Muscle layer of duodenum (tissue), 2 donors: Measurements from ENCODE around the gene MAT1A.

Source experiments
- H3K27ac ChIP-seq: one replicate; pipeline ENCODE4 v1.7.0; 2013; ENCODE audit warnings: mild to moderate bottlenecking, low read length
- H3K27me3 ChIP-seq: one replicate; pipeline ENCODE4 v1.7.0; 2013; ENCODE audit warnings: low read depth, mild to moderate bottlenecking, control low read depth, low read length
- H3K36me3 ChIP-seq, 2 donors: one replicate each; pipeline ENCODE4 v1.7.0; 2013; ENCODE audit warnings: low read length in 2 of 2, control low read depth in 1 of 2, mild to moderate bottlenecking in 1 of 2; ENCODE audit not compliant: insufficient read depth in 2 of 2, control insufficient read depth in 1 of 2
- H3K4me1 ChIP-seq, 2 donors: one replicate each; pipeline ENCODE4 v1.7.0; 2013; ENCODE audit warnings: low read length in 2 of 2, mild to moderate bottlenecking in 2 of 2, control low read depth in 1 of 2, moderate library complexity in 1 of 2; ENCODE audit not compliant: insufficient read depth in 2 of 2, control insufficient read depth in 1 of 2
- H3K4me3 ChIP-seq, 2 donors: one replicate each; pipeline ENCODE4 v1.7.0; 2013; ENCODE audit warnings: low read length in 2 of 2, low read depth in 1 of 2, mild to moderate bottlenecking in 1 of 2
- H3K9me3 ChIP-seq, 2 donors: one replicate each; pipeline ENCODE4 v1.7.0; 2013; ENCODE audit warnings: low read length in 2 of 2, control low read depth in 1 of 2, mild to moderate bottlenecking in 1 of 2; ENCODE audit not compliant: control insufficient read depth in 1 of 2
- donor health status: healthy.

The MAT1A gene

DNA sequence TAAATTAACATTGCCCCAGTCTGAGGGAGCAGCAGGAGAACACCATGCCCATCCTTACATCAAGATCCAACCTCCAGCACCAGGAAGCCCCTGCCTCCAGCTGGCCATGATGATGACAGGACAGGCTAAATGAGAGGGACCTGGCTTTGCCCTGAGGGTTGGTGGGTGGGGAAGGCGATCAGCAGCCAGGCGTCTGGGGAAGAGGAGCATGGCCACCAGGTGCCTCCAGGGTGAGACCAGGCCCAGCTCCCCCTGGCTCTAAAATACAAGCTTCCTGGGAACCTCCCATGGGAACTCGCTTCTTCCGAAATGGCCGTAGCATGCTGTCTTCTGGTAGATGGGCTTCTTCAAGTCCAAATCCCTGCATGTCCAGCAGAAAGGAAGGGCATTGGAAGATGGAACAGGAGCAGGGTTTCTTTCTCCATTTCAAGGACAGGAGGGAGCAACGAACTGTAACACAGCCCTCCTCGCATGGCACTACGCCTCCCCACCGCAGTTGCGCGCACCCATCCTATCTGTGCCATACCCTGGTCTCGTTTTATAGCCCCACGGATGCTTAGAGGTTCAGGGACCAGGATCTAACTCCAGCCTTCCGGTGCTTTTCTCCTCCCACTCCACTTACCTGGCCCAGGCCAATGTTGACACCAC is 15.8 kb downstream of the MAT1A start:
- Histone ChIP-seq H3K27me3 (no peaks in the 10 kb centered on the region), H3K4me1 (no peaks in the 10 kb centered on the region), H3K27ac (no peak overlapping the region), H3K36me3 (no peaks in the 10 kb centered on the region), H3K4me3 (no peak overlapping the region), H3K9me3 (no peaks in the 10 kb centered on the region)

- Histone ChIP-seq H3K4me1 (no peaks in the 10 kb centered on the region), H3K4me3 (no peak overlapping the region), H3K27ac (no peak overlapping the region), H3K9me3 (no peaks in the 10 kb centered on the region), H3K36me3 (no peaks in the 10 kb centered on the region), H3K27me3 (no peaks in the 10 kb centered on the region)
These were observed 16.5 kb downstream of the MAT1A start for GRCh38 chr10:80272793-80273522.

GRCh38 chr10:80271416-80271815 is 18.0 kb downstream of the MAT1A start:
- no peaks in the 10 kb centered on the region for H3K9me3 ChIP-seq
- H3K36me3 ChIP-seq = no peaks in the 10 kb centered on the region
- H3K4me3 ChIP-seq = no peak overlapping the region
- no peak overlapping the region for H3K27ac ChIP-seq
- H3K27me3 ChIP-seq = no peaks in the 10 kb centered on the region
- no peaks in the 10 kb centered on the region for H3K4me1 ChIP-seq

DNA sequence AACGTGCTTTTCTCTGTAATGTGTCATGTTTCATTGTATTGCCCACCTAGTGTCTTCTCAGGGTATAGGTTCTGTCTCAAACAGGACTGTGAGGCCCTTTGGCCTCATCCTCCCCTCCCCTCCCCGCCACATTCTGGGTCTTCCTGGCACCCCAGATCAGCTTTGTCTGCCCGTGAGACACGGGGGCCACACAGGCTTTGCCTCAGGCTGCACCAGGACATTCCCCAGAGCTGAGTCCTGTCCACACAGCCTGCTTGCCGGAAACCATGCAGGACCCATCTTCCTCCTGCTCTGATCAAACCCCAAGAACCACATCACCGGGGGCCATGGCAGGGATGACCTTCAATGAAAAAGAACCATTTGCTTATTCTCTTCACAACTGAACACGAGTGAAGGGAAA is 18.6 kb downstream of the MAT1A start:
- Histone ChIP-seq H3K27me3 (no peaks in the 10 kb centered on the region), H3K27ac (no peak overlapping the region), H3K9me3 (no peaks in the 10 kb centered on the region), H3K36me3 (no peaks in the 10 kb centered on the region), H3K4me3 (no peak overlapping the region), H3K4me1 (no peaks in the 10 kb centered on the region)

DNA sequence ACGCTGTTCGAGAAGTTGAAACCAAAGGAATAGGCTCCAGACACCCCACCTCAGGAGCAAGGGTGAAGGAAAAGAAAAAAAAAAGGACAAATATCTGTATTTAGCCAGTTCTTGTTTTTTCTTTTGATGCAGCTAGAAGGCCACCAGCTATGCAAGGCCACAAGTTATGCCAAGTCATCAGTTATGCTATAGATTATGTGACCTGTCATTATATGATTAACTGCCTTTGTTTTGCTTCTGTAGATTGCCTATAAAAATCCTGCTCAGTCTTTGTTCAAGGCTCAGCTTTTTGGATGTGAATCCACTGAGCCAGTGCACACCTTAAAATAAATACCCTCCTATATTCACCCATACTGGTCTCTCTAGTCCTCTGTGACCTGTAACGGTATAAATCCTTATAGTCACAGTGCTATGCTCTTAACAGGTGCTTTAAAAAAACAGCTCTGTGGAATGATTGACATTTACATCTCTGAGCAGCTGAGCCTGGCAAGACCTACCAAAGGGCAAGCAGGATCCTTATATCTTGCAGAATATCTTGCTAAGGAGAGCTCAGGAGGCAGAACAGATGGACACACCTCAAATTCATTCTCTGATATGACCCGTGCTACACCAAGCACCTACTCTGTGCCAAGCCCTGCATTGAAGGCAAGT is 20.4 kb downstream of the MAT1A start:
- Histone ChIP-seq H3K36me3 (no peaks in the 10 kb centered on the region), H3K27me3 (no peaks in the 10 kb centered on the region), H3K27ac (no peak overlapping the region), H3K4me3 (no peak overlapping the region), H3K9me3 (no peaks in the 10 kb centered on the region), H3K4me1 (no peaks in the 10 kb centered on the region)

DNA sequence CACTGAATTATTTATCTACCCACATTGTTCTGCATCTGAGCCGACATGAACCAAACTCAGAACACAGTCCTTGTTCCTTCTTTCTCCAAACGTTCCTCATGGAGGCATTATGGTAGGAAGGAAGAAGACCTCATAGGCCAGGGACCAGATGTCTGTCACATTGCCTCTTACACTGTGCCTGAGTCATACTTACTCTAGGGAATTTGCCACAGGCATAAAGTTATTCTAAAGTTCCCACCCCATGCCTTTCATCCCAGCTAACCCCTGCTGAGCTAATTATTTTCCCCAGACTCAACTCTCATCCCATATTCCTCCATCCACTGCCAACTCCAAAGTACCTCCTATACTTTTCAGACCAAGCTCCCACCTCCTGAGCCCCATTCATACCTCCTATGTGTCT is 21.2 kb downstream of the MAT1A start:
- no peaks in the 10 kb centered on the region for H3K4me1 ChIP-seq
- no peak overlapping the region for H3K27ac ChIP-seq
- H3K9me3 ChIP-seq = no peaks in the 10 kb centered on the region
- no peaks in the 10 kb centered on the region for H3K36me3 ChIP-seq
- H3K27me3 ChIP-seq = no peaks in the 10 kb centered on the region
- H3K4me3 ChIP-seq = no peak overlapping the region

DNA sequence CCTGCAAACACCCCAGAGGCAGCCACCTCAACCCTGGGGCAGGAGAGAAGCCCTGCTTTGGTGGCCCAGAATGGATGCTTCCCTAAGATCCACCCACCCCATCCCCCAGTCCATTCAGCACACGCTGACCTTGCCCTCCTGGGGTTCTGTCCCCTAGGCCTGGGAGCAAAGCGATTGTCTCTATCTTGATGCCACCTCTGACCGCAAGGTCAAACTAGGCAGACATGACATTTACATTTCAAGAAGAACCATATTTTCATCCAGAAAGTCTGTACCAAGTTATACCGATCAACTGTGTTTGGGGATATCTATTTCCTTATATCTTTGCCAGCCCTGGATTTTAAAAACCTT is 23.0 kb downstream of the MAT1A start:
- Histone ChIP-seq H3K27me3 (no peaks in the 10 kb centered on the region), H3K27ac (no peak overlapping the region), H3K4me1 (no peaks in the 10 kb centered on the region), H3K9me3 (no peaks in the 10 kb centered on the region), H3K36me3 (no peaks in the 10 kb centered on the region), H3K4me3 (no peak overlapping the region)

GRCh38 chr10:80265740-80266512 is 23.5 kb downstream of the MAT1A start:
- H3K4me3 ChIP-seq = no peak overlapping the region
- H3K36me3 ChIP-seq = no peaks in the 10 kb centered on the region
- H3K27me3 ChIP-seq = no peaks in the 10 kb centered on the region
- no peaks in the 10 kb centered on the region for H3K9me3 ChIP-seq
- H3K4me1 ChIP-seq = no peaks in the 10 kb centered on the region
- no peak overlapping the region for H3K27ac ChIP-seq

DNA sequence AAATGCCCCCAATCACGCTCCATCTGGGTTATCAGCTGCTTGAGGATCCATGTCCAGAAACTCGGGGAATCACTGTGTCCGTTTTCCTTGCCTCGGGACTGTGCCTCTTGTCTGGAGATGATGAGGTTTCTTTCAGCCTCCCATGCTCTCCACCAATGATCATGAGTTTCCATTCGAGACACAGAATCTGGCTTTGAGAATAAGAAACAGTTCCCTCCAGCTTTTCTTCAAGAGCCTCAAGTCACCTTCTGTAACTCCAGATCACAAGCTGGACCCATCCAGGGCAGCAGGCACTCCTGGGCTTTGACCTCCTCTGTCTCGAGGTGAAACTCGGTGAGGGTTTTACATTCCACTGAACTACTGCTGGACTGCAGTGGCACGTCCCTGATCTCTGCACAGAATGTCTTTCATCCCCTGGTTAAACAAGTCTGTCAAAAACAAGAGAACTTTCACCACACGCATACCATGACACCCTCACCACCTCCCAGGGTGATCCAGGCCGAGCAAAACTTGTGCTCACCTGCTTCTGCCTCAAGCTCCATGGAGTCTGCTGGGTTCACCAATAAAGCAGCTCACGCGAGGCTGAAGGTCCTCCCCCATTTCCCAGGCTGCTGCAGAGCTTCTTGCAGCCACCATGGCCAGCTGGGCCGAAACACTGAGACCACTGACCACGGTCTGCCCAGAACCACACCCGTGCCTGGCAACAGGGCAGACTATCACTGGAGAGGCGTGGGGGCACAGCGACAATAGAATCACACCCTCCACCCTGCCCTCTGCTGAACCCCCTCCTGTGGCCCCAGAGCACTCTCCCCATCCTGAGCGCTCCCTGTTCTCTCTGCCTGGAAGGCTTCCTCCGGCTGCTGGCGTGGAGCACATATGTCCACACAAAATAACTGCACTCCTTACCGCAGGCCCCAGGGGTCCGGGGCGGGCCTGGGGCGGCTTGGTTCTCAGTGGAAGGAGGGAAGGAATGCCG is 25.1 kb downstream of the MAT1A start:
- H3K4me3 ChIP-seq = no peak overlapping the region
- no peaks in the 10 kb centered on the region for H3K9me3 ChIP-seq
- no peak overlapping the region for H3K27ac ChIP-seq

DNA sequence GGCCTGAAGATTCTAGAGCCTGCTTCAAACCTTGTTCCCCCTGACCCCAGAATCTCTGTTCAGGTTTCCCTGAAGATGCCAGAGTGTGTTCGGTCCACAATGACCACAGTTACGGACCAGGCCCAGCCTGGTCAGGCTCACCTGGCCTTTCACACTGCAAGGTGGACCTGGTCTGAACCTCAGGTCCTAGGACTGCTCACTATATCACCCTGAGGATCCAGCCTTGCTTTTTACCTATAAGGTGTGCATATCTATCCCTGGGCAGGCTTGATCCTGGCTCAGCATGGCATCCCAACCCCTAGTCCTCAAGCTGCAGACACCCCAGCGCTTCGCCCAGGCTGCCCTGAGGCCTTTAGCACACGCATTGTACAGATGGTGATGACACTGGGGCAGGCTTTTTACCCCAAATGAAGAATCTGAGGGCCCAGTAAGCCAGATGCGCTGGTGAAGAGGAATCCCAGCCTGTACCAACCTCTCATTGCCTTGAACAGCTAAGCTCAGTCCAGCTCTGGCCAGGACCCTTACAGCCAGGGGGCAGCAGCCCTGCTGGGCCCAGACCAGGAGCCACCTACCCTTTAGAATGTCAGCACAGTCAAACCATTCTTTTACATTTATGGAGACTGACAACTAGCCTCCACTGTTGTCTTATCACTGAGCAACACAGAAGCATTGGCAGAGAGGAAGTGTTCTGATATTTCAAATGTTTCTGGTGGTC is 28.0 kb downstream of the MAT1A start:
- Histone ChIP-seq H3K4me3 (no peak overlapping the region), H3K27ac (no peak overlapping the region), H3K9me3 (no peaks in the 10 kb centered on the region), H3K27me3 (peaks cover 5% of the 10 kb centered on the region), H3K4me1 (no peaks in the 10 kb centered on the region), H3K36me3 (no peaks in the 10 kb centered on the region)

More for the DNA sequence above, 25.1 kb downstream of the MAT1A start:
- no peaks in the 10 kb centered on the region for H3K36me3 ChIP-seq
- H3K4me1 ChIP-seq = no peaks in the 10 kb centered on the region
- H3K27me3 ChIP-seq = peaks cover 5% of the 10 kb centered on the region
